Mucosa of descending colon (tissue), 3 donors: ENCODE results near the gene CFAP97. TPM values are rescaled to one million over a fixed set of nuclear protein-coding genes. Genes with fewer than 3 reads are reported as not detected.
"Not testable (repeated sequence)": the region's sequence is repeated elsewhere in the genome, so short reads cannot be mapped to it uniquely, and the experiment has no call there.

Experiments
- ATAC-seq: fragments of 200-7000 bp; cut with Tn5 transposase; one replicate; pipeline ENCODE4 v1.9.1; 2020; ENCODE audit warnings: mild to moderate bottlenecking, moderate library complexity
- DNase-seq, 3 donors: peaks; one replicate each; pipeline ENCODE4 v3.0.0-alpha.2; 2020
- H3K36me3 ChIP-seq: fragments of 200-600 bp; one replicate; pipeline ENCODE4 v1.8.0; 2021; ENCODE audit warnings: low read depth, mild to moderate bottlenecking
- H3K4me1 ChIP-seq: fragments of 200-600 bp; one replicate; pipeline ENCODE4 v1.8.0; 2021; ENCODE audit warnings: low read depth, mild to moderate bottlenecking
- H3K4me3 ChIP-seq: fragments of 200-600 bp; one replicate; pipeline ENCODE4 v1.8.0; 2021; ENCODE audit warnings: mild to moderate bottlenecking
- H3K9me3 ChIP-seq: fragments of 200-600 bp; one replicate; pipeline ENCODE4 v1.8.0; 2021; ENCODE audit warnings: mild to moderate bottlenecking
- CTCF ChIP-seq: fragments of 200-600 bp; IDR thresholded peaks from one replicate; pipeline ENCODE4 v1.8.0; 2022; ENCODE audit warnings: antibody characterized with exemption, mild to moderate bottlenecking
- intact Hi-C, 2 donors: fragments of 100-400 bp; cut with DNase I in 1 of 2; cut with micrococcal nuclease in 1 of 2; formaldehyde crosslinking; loops; one replicate each; pipeline versions ENCODE4 v1.11.0 to v1.11.1; 2022; cut with DNase I, micrococcal nuclease
- total RNA-seq, 3 donors: library from RNA; stranded (reverse); fragmentation: NEBNext Ultra II Directional in 2 of 3; extraction: Animal tissue kit (Norgen Biotek cat#: 25700) in 2 of 3; gene quantifications; one replicate each; pipeline versions ENCODE4 v1.2.1 to v1.2.4, GENCODE V29; 2021 to 2023
- donor health status: DM: no; HTN: no; CAD: no; lungs with moderate emphysema.
- donor health status: DM: no; HTN: no; CAD: no.
- donor health status: DM: no; HTN: yes; CAD: no.

CFAP97 gene
- total RNA-seq, 3 donors from 2014 or later = 12.4 to 44.3 (median 16.6) TPM

- ATAC-seq (peak; percentile 2), DNase-seq (no peak)
- Histone ChIP-seq H3K4me1 (peaks cover 9% of the 10 kb centered on the region), H3K36me3 (no peaks in the 10 kb centered on the region), H3K9me3 (no peaks in the 10 kb centered on the region), H3K4me3 (no peak overlapping the region)
- TF ChIP-seq CTCF = no peak
- intact Hi-C loops = loop anchor here in 1 of 2 donors (5.0 kb wide), 1 partner anchor 194 kb away; the partner anchor contains the start of genes ANKRD37 and LRP2BP
Observed at GRCh38 chr4:185202984-185203485, 765 bp downstream of the CFAP97 start.

- ATAC-seq = no peak
- intact Hi-C loops = loop anchor here in 1 of 2 donors (5.0 kb wide), 1 partner anchor 195 kb away; the partner anchor contains the start of genes ANKRD37 and LRP2BP
- peak in 1 of 3 donors; percentile 23 for DNase-seq
- H3K4me1 ChIP-seq = peaks cover 9% of the 10 kb centered on the region
- H3K36me3 ChIP-seq = no peaks in the 10 kb centered on the region
- TF ChIP-seq CTCF = no peak
- no peak overlapping the region for H3K4me3 ChIP-seq
- H3K9me3 ChIP-seq = no peaks in the 10 kb centered on the region
Observed at GRCh38 chr4:185201977-185202962, 1.5 kb downstream of the CFAP97 start.

DNA sequence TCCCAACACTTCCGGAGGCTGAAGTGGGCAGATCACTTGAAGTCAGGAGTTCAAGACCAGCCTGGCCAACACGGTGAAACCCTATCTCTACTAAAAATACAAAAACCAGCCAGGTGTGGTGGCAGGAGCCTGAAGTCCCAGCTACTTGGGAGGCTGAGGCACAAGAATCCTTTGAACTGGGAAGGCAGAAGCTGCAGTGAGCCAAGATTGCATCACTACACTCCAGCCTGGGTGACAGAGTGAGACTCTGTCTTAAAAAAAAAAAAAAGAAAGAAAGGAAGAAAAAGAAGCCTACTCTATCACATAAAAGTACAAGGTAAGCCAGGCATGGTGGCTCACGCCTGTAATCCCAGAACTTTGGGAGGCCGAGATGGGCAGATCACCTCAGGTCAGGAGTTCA lies 5.6 kb downstream of the CFAP97 start:
- H3K9me3 ChIP-seq, H3K4me1 ChIP-seq, DNase-seq, H3K4me3 ChIP-seq, H3K36me3 ChIP-seq, intact Hi-C loops, ATAC-seq: not testable (repeated sequence)

DNA sequence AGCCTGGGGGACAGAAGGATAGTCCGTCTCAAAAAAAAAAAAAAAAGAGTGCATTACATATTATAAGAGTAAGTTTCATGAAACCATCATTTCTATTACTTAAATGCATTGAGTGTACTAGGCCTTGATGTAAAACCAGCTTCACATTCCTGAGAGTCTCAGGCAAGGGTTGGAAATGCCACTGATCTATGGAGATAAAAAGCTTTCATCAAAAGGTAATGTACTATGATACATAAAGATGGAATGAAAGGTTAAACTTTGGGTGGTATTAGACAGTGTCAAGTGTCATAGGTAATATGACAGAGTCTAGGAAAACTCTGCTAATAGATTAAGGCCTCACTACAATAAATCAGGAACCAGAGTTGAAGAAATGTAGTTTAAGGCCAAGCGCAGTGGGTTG lies 7.4 kb downstream of the CFAP97 start:
- DNase-seq (no peak), ATAC-seq (no peak)
- Histone ChIP-seq H3K4me3 (no peak overlapping the region), H3K36me3 (no peaks in the 10 kb centered on the region), H3K4me1 (no peaks in the 10 kb centered on the region), H3K9me3 (no peaks in the 10 kb centered on the region)
- intact Hi-C loops = no loop called here
- TF ChIP-seq CTCF = no peak

GRCh38 chr4:185194924-185195888 lies 8.6 kb downstream of the CFAP97 start:
- Histone ChIP-seq H3K36me3 (no peaks in the 10 kb centered on the region), H3K4me3 (no peak overlapping the region), H3K9me3 (no peaks in the 10 kb centered on the region), H3K4me1 (no peaks in the 10 kb centered on the region)
- no peak for TF ChIP-seq CTCF
- no peak for ATAC-seq
- DNase-seq = no peak
- intact Hi-C loops = no loop called here
